HCT116 (cell line): ENCODE measurements around the gene UCHL3. TPM values are rescaled to one million over a fixed set of nuclear protein-coding genes. Genes with fewer than 3 reads are reported as not detected.

ENCODE experiments used
- ATAC-seq: fragments of 200-7000 bp; cut with Tn5 transposase; 2 replicates; pipeline ENCODE4 v1.9.1; 2020; ENCODE audit warnings: mild to moderate bottlenecking, moderate library complexity
- BruUV-seq: library from RNA; stranded (reverse); fragments of 400-500 nt; replicated peaks from 2 replicates; lab custom pipeline; 2021; lab: Mats Ljungman, UMichigan
- CTCF ChIA-PET: fragments of 300-600 bp; sonication (Branson Sonifier 250); formaldehyde crosslinking; loops from one replicate; lab custom pipeline; 2021; ENCODE audit warnings: antibody characterized with exemption; lab: Charles Lee
- POLR2A ChIA-PET: fragments of 300-600, 350-600 bp; sonication (Branson Sonifier 250); formaldehyde crosslinking; loops from one replicate; lab custom pipeline; 2021; ENCODE audit warnings: antibody characterized with exemption; lab: Charles Lee
- RAD21 ChIA-PET, 2 experiments: fragments of 300-600 bp; sonication (Branson Sonifier 250); formaldehyde crosslinking; loops; one replicate each; lab custom pipeline; 2023; ENCODE audit warnings: low total read pairs in 2 of 2; ENCODE audit not compliant: uncharacterized antibody in 2 of 2, unreplicated experiment in 2 of 2, low non-redundant PET in 1 of 2; lab: Charles Lee
- DNase-seq: peaks from one replicate; pipeline ENCODE4 v3.0.0-alpha.2; 2010; ENCODE audit warnings: low read depth, low spot score
- H2AFZ ChIP-seq: fragments of 200-600 bp; shearing (Covaris generic), sonication (generic); 2 replicates; pipeline ENCODE4 v1.6.1; 2017; ENCODE audit warnings: low read depth, mixed run types, mixed read lengths, antibody characterized with exemption, low read length; ENCODE audit not compliant: poor library complexity, severe bottlenecking
- H3K27ac ChIP-seq: 2 replicates; pipeline ENCODE4 v1.5.1; 2012; ENCODE audit warnings: low read depth, low read length
- H3K27me3 ChIP-seq: fragments of 200-600 bp; sonication (generic); 2 replicates; pipeline ENCODE4 v1.6.1; 2016; ENCODE audit warnings: mixed run types, low read length, mixed read lengths; ENCODE audit not compliant: insufficient read depth
- H3K36me3 ChIP-seq, 2 experiments: fragments of 200-500 bp in 1 of 2; fragments of 200-600 bp in 1 of 2; sonication (Bioruptor generic) in 1 of 2; sonication (generic) in 1 of 2; 2 replicates each; pipeline versions ENCODE4 v1.5.1 to v1.6.1; 2014 to 2016; ENCODE audit warnings: low read length in 2 of 2, inconsistent platforms in 1 of 2, mixed read lengths in 1 of 2, mixed run types in 1 of 2; ENCODE audit not compliant: insufficient read depth in 2 of 2, control insufficient read depth in 1 of 2
- H3K4me1 ChIP-seq, 2 experiments: fragments of 200-600 bp in 1 of 2; sonication (generic) in 1 of 2; 2 replicates each; pipeline versions ENCODE4 v1.5.1 to v1.6.1; 2012 to 2017; ENCODE audit warnings: low read length in 2 of 2, inconsistent platforms in 1 of 2, mild to moderate bottlenecking in 1 of 2, mixed read lengths in 1 of 2, mixed run types in 1 of 2, moderate library complexity in 1 of 2; ENCODE audit not compliant: insufficient read depth in 2 of 2, control insufficient read depth in 1 of 2
- H3K4me2 ChIP-seq: fragments of 200-600 bp; sonication (generic); 2 replicates; pipeline ENCODE4 v1.6.1; 2017; ENCODE audit warnings: mixed run types, low read length, mixed read lengths
- H3K4me3 ChIP-seq, 2 experiments: fragments of 200-600 bp in 1 of 2; sonication (generic) in 1 of 2; replicated peaks in 1 of 2; 2 replicates each; pipeline ENCODE4 v1.5.1; 2011 to 2016; ENCODE audit warnings: low read length in 2 of 2, control low read depth in 1 of 2, low read depth in 1 of 2, mild to moderate bottlenecking in 1 of 2, mixed read lengths in 1 of 2, mixed run types in 1 of 2
- H3K79me2 ChIP-seq: fragments of 200-600 bp; sonication (generic); 2 replicates; pipeline ENCODE4 v1.6.1; 2017; ENCODE audit warnings: mild to moderate bottlenecking, mixed run types, low read length, moderate library complexity, mixed read lengths; ENCODE audit not compliant: insufficient read depth
- H3K9ac ChIP-seq: fragments of 200-600 bp; sonication (generic); 2 replicates; pipeline ENCODE4 v1.6.1; 2016; ENCODE audit warnings: low read length, mixed read lengths
- H3K9me2 ChIP-seq: fragments of 200-600 bp; sonication (generic), shearing (Covaris generic); 2 replicates; pipeline ENCODE4 v1.6.1; 2017; ENCODE audit warnings: mixed run types, mild to moderate bottlenecking, moderate library complexity; ENCODE audit not compliant: insufficient read depth
- H3K9me3 ChIP-seq, 2 experiments: fragments of 200-500 bp in 1 of 2; fragments of 200-600 bp in 1 of 2; sonication (Bioruptor generic) in 1 of 2; sonication (generic) in 1 of 2; 2 replicates each; pipeline ENCODE4 v1.6.1; 2014 to 2017; ENCODE audit warnings: low read length in 2 of 2, mixed read lengths in 2 of 2, inconsistent platforms in 1 of 2, low read depth in 1 of 2, mild to moderate bottlenecking in 1 of 2, mixed run types in 1 of 2, moderate library complexity in 1 of 2; ENCODE audit not compliant: control insufficient read depth in 1 of 2, insufficient read depth in 1 of 2
- H4K20me1 ChIP-seq: fragments of 200-600 bp; sonication (generic), shearing (Covaris generic); 2 replicates; pipeline ENCODE4 v1.6.1; 2017; ENCODE audit warnings: mixed run types, mild to moderate bottlenecking, moderate library complexity; ENCODE audit not compliant: insufficient read depth
- ATF3 ChIP-seq: IDR thresholded peaks from 2 replicates; pipeline ENCODE4 v1.6.1; 2012
- CEBPB ChIP-seq: IDR thresholded peaks from 2 replicates; pipeline ENCODE4 v1.6.1; 2012; ENCODE audit warnings: low read depth
- EZH2 ChIP-seq: fragments of 200-600 bp; sonication (generic); IDR thresholded peaks from 2 replicates; pipeline ENCODE4 v1.6.1; 2017; ENCODE audit warnings: antibody characterized with exemption, mixed run types
- EZH2phosphoT487 ChIP-seq: fragments of 200-600 bp; IDR thresholded peaks from 2 replicates; pipeline ENCODE4 v1.6.1; 2018; ENCODE audit warnings: antibody characterized with exemption, borderline replicate concordance
- FOSL1 ChIP-seq: IDR thresholded peaks from 2 replicates; pipeline ENCODE4 v1.6.1; 2012; ENCODE audit warnings: low read depth
- POLR2AphosphoS5 ChIP-seq: IDR thresholded peaks from 2 replicates; pipeline ENCODE4 v1.6.1; 2011; ENCODE audit warnings: mild to moderate bottlenecking, low read depth, low read length, moderate library complexity
- RAD21 ChIP-seq: IDR thresholded peaks from 2 replicates; pipeline ENCODE4 v1.6.1; 2012; ENCODE audit warnings: low read depth, mild to moderate bottlenecking
- SIN3A ChIP-seq: IDR thresholded peaks from 2 replicates; pipeline ENCODE4 v1.6.1; 2012; ENCODE audit warnings: low read depth
- SP1 ChIP-seq: IDR thresholded peaks from 2 replicates; pipeline ENCODE4 v1.6.1; 2012; ENCODE audit warnings: low read depth
- SRF ChIP-seq: IDR thresholded peaks from 2 replicates; pipeline ENCODE4 v1.6.1; 2012; ENCODE audit warnings: low read depth
- YY1 ChIP-seq: IDR thresholded peaks from 2 replicates; pipeline ENCODE4 v1.6.1; 2011; ENCODE audit warnings: low read length, low read depth, moderate library complexity, mild to moderate bottlenecking; ENCODE audit not compliant: insufficient replicate concordance; ENCODE audit errors: extremely low read depth
- intact Hi-C: fragments of 100-400 bp; cut with micrococcal nuclease; formaldehyde crosslinking; loops from 2 replicates; pipeline ENCODE4 v1.10.0; 2022
- total RNA-seq: library from RNA; stranded (reverse); gene quantifications from one replicate; pipeline ENCODE4 v1.2.1, GENCODE V29; 2021; ENCODE audit not compliant: unreplicated experiment
- TF ChIP-seq, protein P1 (sequence below): IDR thresholded peaks from 2 replicates; pipeline ENCODE4 v1.6.1; 2012
- TF ChIP-seq, protein P2 (sequence below): IDR thresholded peaks from 2 replicates; pipeline ENCODE4 v1.6.1; 2012; ENCODE audit warnings: low read depth

The UCHL3 gene
- total RNA-seq, 1 experiment from 2014 or later: 32.4 TPM

- CTCF ChIA-PET: no interaction called here
- H3K4me1 ChIP-seq: no peaks in the 10 kb centered on the region
- H3K36me3 ChIP-seq: no peaks in the 10 kb centered on the region
- H3K79me2 ChIP-seq: no peaks in the 10 kb centered on the region
- H3K4me3 ChIP-seq: no peak overlapping the region
- no peaks in the 10 kb centered on the region for H3K27me3 ChIP-seq
- DNase-seq (no peak), ATAC-seq (no peak)
- H3K4me2 ChIP-seq: no peak overlapping the region
- H3K9me3 ChIP-seq: no peaks in the 10 kb centered on the region
- H3K9me2 ChIP-seq: 0 out of 2 replicates have a peak, but pooled peaks cover 2% of the 10 kb centered on the region
- intact Hi-C loops: no loop called here
- RAD21 ChIA-PET: no interaction called here
- POLR2A ChIA-PET: no interaction called here
- peak overlapping the region; percentile 50 for H2AFZ ChIP-seq
- TF ChIP-seq ATF3 (no peak), EZH2 (no peak), SP1 (no peak), CEBPB (no peak), EZH2phosphoT487 (no peak), SIN3A (no peak), SRF (no peak), POLR2AphosphoS5 (no peak), FOSL1 (no peak), YY1 (no peak), RAD21 (no peak)
- TF ChIP-seq, protein P1, sequence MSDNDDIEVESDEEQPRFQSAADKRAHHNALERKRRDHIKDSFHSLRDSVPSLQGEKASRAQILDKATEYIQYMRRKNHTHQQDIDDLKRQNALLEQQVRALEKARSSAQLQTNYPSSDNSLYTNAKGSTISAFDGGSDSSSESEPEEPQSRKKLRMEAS: no peak
- TF ChIP-seq, protein P2, sequence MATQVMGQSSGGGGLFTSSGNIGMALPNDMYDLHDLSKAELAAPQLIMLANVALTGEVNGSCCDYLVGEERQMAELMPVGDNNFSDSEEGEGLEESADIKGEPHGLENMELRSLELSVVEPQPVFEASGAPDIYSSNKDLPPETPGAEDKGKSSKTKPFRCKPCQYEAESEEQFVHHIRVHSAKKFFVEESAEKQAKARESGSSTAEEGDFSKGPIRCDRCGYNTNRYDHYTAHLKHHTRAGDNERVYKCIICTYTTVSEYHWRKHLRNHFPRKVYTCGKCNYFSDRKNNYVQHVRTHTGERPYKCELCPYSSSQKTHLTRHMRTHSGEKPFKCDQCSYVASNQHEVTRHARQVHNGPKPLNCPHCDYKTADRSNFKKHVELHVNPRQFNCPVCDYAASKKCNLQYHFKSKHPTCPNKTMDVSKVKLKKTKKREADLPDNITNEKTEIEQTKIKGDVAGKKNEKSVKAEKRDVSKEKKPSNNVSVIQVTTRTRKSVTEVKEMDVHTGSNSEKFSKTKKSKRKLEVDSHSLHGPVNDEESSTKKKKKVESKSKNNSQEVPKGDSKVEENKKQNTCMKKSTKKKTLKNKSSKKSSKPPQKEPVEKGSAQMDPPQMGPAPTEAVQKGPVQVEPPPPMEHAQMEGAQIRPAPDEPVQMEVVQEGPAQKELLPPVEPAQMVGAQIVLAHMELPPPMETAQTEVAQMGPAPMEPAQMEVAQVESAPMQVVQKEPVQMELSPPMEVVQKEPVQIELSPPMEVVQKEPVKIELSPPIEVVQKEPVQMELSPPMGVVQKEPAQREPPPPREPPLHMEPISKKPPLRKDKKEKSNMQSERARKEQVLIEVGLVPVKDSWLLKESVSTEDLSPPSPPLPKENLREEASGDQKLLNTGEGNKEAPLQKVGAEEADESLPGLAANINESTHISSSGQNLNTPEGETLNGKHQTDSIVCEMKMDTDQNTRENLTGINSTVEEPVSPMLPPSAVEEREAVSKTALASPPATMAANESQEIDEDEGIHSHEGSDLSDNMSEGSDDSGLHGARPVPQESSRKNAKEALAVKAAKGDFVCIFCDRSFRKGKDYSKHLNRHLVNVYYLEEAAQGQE: no peak
- TF ChIP-seq, all 23 proteins: peak for 0
- no peak overlapping the region for H3K9ac ChIP-seq
- H3K27ac ChIP-seq: no peak overlapping the region
- H4K20me1 ChIP-seq: no peaks in the 10 kb centered on the region
- BruUV-seq: no TSS peak
These were observed 43.6 kb upstream of the UCHL3 start for GRCh38 chr13:75506018-75506417.
